HG03103 (cell line): ENCODE measurements around the gene ANKRD31.

Source experiments
- ATAC-seq: cut with Tn5 transposase; IDR thresholded peaks from one replicate; pipeline ENCODE4 v1.9.1; 2021; ENCODE audit warnings: low read depth; ENCODE audit not compliant: unreplicated experiment

ANKRD31 gene

DNA sequence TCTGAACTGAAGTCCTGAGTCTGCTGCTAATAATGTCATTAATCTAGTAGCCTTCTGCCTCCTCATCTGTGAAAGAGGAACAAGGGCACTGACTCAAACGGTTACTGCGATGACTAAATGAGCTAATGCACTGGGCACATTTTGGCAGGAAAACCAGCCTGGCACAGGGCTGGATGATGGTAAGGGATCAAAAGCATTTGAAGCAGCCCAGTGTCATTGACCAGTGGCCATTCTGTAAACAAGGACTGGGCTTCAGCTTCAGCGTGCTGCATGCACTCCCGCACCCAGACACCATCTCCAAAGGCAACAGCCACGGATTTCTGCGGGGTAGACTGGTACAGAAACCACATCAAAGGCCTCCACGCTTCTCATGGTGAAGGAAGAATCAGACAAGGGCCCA, 192.3 kb downstream of the ANKRD31 start:
- ATAC-seq: no peak

DNA sequence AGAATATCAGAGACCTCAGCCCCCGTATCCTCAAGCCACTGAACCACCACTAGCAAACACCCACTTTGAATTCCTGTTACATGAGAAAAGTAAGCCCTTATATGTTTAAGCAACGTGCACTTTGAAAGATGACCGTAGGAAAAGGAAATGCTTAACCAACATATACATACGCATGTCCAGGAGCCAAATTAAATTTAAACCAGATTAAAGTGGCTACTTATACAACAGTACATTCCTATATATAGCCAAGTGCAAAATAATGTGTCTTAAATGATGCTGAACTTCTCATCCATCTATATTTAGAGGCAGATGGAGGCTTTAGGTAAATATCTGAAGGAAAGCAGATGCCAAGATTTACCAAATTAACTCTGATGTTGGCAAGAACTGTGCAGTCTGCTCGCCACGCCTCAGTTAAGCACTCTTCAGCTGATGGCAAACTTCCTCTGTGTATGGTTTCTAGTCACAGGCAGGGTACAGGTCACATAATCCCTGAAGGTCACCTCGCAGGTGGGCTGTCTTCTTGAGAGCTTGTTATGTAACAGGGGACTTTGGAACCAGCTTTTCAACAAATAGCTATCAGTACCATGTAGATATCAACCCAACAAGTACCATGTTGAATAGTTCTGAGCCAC, 192.9 kb downstream of the ANKRD31 start:
- no peak for ATAC-seq

DNA sequence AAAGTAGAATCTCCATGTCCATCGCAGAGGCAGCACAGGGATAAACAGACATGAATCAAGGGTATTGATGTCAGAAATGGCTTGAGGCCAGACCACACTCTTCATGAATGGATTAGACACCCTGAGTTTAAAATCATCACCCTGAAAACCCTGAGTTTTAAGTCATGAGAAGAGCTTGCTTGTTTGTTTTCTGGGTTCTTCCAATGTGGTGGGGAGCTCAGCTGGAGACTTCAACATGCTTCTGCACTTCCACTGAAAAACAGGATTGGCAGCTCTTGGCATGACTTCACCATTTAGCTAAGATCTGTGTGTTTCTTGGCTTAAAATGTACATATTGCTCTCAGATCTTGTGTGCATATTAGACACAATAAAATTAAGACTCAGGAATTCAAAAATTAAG, 194.2 kb downstream of the ANKRD31 start:
- ATAC-seq: no peak

DNA sequence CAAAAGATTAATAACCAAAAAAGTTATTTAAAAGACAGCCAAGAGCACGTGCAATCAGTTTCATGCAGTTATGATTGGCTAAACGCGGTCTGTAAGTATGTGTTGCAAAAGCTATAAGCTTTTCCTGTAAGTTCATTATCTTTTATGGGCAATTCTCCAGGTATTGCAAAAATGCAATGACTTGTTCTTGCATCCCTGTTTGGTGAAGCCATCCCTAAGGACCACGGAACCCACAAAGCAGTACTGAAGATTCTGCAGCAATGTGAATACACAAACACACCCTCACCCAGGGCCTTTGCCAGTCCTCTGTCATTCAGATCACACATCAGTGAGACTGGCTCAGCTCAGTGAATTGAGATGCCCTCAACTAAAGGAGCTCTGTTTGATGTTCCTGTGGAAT, 195.7 kb downstream of the ANKRD31 start:
- no peak for ATAC-seq

DNA sequence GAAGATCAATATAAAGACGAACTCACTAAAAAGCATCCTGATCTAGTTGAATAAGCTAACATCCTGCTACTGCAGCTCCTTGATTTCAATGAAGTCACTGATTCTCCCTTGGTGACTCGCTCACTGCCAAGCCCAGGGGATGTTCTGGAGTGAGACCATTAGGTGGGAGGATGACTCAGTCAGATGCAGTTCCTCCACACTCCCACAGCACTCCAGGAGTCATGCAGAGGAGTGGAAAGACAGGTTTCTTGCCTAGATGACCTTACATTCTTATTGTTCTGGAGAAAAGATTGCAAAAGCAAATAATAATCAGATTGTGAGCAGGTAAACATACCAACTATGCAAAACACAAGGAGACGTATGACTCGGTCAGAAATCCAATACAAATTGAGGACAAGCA, 199.6 kb downstream of the ANKRD31 start:
- ATAC-seq: no peak

DNA sequence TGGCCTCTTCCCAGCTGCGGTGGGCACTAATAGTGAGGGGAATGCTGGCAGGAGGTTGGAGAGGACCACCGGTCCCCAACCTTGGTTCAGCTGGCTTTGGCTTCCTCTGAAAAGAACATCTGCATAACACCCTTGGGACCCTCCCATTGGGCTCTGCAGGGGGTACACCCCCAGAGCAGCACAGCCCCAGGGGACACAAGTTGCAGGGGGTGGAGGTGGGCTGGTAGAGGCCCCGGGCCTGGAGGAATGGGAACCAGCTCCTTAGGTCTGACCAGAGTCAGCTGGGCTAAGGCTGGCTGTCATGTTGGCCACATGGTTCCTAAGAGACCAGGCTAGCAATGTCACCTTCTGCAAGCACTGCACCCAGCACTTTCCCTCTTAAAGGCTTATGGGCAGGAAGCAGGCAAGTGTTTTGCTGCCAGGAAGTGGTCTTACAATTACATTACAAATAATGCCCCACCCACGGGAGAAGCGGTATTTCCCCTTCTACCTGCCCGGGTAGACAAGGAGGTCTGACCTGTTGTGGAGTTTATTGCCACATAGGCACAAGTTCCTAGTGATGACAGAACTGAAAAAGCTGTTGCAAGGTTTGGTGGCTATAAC, 202.4 kb downstream of the ANKRD31 start:
- ATAC-seq: no peak

DNA sequence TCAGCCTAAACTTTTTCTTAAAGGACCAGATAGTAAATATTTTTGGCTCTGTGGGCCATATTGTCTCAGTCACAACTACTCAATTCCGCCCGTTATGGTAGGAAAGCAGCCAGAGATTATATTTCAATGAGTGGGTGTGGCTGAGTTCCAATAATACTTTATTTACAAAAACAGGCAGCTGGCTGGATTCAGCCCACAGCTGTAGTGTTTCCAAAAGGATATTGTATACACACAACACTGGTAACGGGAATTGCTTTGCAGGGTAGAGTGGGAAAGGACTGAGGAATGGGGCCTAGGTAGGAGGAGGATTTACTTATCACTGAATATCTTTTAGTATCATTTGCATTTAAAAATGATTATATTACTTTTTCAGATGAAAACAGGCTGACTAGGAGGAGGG, 205.3 kb downstream of the ANKRD31 start:
- ATAC-seq: no peak

DNA sequence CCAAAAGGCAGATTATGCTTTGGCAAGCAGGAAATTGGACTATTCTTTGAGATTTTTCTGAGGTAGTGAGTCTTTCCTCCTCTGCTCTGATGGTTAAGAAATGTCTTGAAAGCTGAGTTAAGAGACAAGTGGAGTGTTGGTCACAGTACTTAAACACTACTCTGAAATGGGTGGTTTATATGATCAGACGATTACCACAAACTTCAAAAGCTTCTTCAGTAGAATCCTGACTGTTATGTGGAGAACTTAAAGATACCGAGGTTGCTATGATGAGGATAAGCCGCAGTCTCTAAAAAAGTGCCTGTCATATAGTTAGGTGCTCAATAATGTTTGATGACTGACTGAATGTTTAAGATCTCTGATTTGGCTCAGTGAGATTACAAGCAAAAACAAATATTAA, 208.6 kb downstream of the ANKRD31 start:
- no peak for ATAC-seq

DNA sequence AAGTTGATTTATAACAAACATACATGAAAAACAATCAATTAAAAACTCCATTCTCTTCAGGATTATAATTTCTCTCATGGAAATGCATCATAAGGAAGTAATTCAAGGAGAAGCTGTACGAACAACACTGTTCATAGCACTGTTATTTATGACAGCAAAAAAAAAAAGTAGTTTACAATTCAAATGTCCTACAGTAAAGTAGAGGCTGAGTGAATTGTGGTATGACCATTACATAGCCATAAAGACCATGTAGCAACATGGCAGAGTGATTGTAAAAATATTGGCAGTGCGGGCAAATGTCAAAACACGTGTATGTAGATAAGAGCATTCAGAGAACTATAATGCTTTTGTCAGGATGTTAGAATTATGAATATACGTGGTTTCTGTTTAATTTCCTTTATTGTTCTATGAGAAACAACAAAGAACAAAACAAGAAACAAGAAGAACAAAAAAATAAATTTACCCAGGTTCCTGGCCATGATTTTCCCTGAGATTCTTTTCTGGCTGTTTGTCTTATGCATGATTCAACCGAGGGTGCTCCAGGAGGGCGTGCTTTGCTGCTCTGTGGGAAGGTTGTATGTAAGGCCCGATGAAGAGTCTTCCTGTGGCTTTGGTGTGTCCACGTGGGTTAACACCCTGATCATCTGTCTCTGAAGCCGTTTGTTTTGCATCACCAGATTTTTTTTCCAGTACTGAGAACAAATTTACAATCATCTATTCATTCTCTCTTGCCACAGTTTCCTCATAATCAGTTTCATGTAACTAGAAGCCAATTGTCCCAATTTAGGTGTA, 213.1 kb downstream of the ANKRD31 start:
- no peak for ATAC-seq

DNA sequence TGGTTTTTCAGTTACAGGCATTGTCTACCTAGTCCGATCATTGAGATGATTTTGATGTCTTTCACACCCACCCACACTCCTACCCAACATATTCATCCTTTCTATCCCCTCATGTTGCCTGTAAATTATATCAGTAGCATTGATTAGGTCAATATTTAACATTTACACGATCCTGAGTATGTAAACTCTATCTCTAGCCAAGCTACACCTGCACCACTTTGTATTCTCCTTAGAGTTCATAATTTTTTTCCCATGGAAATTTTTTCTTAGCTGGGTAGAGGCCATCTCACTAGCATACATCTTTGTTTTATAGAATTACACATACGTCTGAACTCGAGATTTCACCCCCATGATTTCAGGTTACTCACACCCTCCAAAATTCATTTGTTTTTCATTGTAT, 214.9 kb downstream of the ANKRD31 start:
- no peak for ATAC-seq

DNA sequence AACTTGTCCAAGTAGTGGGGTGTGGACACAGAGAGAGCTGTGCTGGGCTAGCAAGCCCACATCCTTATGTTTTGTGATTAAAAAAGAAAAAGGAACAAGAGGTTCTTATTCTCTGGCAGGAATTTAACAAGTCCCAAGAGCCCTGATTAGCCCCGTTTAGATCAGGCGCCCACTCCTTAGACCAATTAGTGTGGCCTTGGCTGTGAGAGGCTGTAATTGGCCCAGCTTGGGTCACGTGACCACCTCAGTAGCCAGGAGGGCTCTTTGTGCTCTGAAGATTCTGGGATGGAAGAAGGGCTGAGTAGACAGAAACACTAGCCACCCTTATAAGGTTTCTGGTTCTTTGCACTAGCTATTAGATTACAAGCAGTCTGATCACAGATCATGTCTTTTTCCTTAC, 215.5 kb downstream of the ANKRD31 start:
- ATAC-seq: no peak

DNA sequence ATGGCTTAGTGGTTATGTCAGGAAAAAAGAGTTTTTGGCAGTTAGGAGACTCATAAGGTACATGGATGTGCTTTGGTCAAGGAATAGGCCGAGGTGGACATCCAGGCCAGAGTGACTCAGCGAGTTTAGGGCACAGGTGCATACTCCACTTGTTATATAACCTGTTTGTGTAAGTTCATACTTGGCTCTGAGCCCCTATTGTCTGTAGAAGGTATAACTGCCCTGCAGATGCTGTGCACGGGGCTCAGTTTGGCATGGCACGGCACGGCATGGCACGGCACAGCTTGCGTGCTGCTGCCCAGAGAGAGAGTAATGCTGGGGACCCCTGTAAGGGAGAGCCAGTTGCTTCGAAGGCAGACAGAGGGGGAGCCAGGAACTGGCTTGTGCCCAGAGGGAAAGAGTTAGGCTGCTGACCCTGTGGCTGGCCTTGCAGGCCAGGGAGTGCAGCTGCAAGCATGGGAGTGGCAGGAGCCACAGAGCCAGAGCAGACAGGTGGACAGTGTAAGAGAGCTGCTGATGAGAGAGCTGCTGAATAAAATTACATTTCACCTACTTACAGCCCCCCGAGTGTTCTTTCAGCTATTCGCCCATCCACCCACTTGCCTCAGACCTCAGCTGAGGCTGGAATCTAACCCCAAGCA, 216.5 kb downstream of the ANKRD31 start:
- ATAC-seq: no peak

DNA sequence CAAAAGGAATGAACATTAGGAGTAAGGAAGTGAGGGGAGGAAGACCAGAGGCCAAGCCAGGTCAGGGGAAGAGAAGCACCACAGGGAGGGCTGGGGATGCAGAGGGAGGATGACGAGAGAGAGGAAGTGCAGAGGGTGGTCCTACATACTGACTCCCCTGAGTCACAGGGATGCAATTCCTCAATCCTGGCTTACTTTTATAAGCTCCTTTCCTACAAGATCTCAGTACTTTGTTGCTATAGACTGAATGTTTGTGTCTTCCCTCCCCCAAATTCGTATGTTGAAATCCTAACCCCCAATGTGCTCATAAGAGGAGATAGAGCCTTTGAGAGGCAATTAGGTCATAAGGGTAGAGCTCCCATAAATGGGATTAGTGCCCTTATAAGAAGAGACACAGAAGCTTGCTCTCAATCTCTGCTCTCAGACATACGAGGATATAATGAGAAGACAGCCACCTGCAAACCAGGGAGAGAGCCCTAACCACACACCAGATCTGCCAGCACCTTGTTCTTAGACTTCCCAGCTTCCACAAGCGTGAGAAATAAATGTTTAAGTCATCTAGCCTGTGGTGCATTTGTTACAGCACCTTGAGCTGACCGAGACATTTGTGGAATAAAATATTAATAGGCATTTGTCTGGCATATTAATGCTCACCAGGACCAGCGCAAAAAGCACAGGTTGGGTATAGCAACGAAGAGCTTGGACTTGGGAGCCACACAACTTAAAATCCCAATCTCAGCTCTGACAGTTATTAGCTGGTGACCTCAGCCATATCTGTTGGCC, 217.7 kb downstream of the ANKRD31 start:
- ATAC-seq: no peak
